ENCODE data around the gene KRT78. TPM values are rescaled to one million over a fixed set of nuclear protein-coding genes. Genes with fewer than 3 reads are reported as not detected.

KRT78 gene
- total RNA-seq: 1 to 10 TPM in 1 of 4 donors, not detected in 3; 1.9 TPM

DNA sequence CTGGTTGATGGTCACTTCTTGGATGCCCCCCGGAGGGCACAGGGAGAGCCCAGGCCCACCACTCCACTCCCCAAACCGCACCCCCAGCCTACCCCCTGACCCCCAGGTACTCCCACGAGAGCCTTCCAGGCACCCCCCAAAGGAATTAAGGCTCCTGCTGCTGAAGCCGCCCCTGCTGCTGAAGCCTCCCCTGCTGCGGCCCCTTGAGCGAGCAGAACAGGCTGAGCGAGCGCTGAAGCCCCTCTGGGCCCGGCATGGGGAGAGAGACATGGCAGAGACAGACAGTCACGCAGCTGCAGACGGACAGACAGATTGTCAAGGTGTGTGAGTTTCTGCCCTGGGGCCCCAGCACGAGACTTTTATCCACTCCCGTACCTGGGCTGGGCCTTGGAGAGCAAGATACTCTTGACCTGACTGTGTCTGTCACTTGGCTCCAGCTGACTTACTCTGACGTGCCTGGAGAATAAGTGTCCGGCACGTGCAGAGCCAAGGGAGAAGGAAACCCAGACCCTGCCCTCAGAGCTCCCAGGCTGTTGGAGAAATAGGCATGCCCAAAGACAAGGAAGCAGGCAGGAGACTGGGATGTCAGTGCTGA is at the start of gene KRT78:
TSS of gene KRT78 (minus strand) at position 334 of the 595 bp plus-strand sequence. CDS start at position 270, 64 bp downstream.
- DNase-seq (ENCODE audit: low spot score) (no peak), ATAC-seq (ENCODE audit: low FRiP score) (no peak)
- no peak for TF ChIP-seq CTCF (IDR thresholded peaks at IDR 0.05)

GRCh38 chr12:52896190-52897100 is 47.7 kb upstream of the KRT78 start:
- peak; percentile 35 for ATAC-seq (ENCODE audit: low FRiP score)
- DNase-seq (ENCODE audit: low spot score): no peak

GRCh38 chr12:52895726-52896189 is 47.0 kb upstream of the KRT78 start:
- no peak for TF ChIP-seq CTCF (IDR thresholded peaks at IDR 0.05)

More at GRCh38 chr12:52896190-52897100, 47.7 kb upstream of the KRT78 start:
- TF ChIP-seq CTCF (IDR thresholded peaks at IDR 0.05): no peak

GRCh38 chr12:52892974-52893373 is 44.2 kb upstream of the KRT78 start:
- DNase-seq (ENCODE audit: low spot score) (no peak), ATAC-seq (ENCODE audit: low FRiP score) (no peak)
- TF ChIP-seq CTCF (IDR thresholded peaks at IDR 0.05): no peak

More at GRCh38 chr12:52895726-52896189, 47.0 kb upstream of the KRT78 start:
- peak; percentile 63 for ATAC-seq (ENCODE audit: low FRiP score)
- no peak for DNase-seq (ENCODE audit: low spot score)

GRCh38 chr12:52892207-52892852 is 43.5 kb upstream of the KRT78 start:
- DNase-seq (ENCODE audit: low spot score) (no peak), ATAC-seq (ENCODE audit: low FRiP score) (no peak)
- no peak for TF ChIP-seq CTCF (IDR thresholded peaks at IDR 0.05)

DNA sequence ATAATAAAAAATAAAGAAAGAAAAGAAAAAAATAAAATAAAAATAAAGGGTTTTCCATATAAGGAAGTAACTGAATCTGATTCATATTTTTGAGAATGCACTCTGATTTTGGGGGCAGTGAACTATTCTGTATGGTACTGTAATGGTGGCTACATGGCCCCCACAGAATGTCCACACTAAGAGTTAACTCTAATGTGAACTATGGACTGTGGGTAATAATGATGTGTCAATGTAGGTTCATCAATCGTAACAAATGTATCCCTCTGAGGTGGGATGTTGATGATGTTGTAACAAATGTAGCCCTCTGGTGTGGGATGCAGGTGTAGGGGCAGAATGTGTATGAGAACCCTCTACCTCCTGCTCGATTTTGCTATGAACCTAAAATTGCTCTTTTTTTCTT is 42.2 kb upstream of the KRT78 start:
- ATAC-seq (ENCODE audit: low FRiP score) (no peak), DNase-seq (ENCODE audit: low spot score) (no peak)
- TF ChIP-seq CTCF (IDR thresholded peaks at IDR 0.05): no peak

Measured in omental fat pad (tissue), 4 donors.